Measurements from ENCODE around the gene INSYN2B.

GRCh38 chr5:169918228-169918627 is 62.1 kb downstream of the INSYN2B start:
- no peak for TF ChIP-seq EZH2phosphoT487 (IDR thresholded peaks at IDR 0.05; ENCODE audit: insufficient read depth, low read depth)
- no peak for TF ChIP-seq EZH2 (IDR thresholded peaks at IDR 0.05; ENCODE audit: insufficient read depth, poor library complexity, severe bottlenecking)

All from GM23248 (cell line).